ENCODE data around the gene CTNND1.

DNA sequence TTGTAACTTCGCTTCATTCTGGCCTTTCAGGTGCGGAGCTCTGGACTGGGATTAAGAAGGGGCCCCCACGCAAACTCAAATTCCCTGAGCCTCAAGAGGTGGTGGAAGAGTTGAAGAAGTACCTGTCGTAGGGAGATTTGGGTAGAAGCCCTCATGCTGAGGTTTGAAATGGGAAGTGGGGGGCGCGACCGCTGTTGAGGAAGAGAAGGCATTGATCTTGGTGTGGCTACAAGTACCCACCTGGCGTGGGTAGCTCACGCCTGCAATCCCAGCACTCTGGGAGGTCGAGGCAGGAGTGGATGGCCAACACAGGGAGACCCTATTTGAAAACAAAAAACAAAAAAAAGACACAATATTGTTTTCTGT is 19.5 kb upstream of the CTNND1 start:
- TF ChIP-seq POLR2AphosphoS5 (IDR thresholded peaks at IDR 0.05) (no peak), POLR2A (IDR thresholded peaks at IDR 0.05) (no peak)
- TF ChIP-seq, protein P1, sequence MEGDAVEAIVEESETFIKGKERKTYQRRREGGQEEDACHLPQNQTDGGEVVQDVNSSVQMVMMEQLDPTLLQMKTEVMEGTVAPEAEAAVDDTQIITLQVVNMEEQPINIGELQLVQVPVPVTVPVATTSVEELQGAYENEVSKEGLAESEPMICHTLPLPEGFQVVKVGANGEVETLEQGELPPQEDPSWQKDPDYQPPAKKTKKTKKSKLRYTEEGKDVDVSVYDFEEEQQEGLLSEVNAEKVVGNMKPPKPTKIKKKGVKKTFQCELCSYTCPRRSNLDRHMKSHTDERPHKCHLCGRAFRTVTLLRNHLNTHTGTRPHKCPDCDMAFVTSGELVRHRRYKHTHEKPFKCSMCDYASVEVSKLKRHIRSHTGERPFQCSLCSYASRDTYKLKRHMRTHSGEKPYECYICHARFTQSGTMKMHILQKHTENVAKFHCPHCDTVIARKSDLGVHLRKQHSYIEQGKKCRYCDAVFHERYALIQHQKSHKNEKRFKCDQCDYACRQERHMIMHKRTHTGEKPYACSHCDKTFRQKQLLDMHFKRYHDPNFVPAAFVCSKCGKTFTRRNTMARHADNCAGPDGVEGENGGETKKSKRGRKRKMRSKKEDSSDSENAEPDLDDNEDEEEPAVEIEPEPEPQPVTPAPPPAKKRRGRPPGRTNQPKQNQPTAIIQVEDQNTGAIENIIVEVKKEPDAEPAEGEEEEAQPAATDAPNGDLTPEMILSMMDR (IDR thresholded peaks at IDR 0.05), result no peak
